ENCODE data around the gene CACNA2D1.

DNA sequence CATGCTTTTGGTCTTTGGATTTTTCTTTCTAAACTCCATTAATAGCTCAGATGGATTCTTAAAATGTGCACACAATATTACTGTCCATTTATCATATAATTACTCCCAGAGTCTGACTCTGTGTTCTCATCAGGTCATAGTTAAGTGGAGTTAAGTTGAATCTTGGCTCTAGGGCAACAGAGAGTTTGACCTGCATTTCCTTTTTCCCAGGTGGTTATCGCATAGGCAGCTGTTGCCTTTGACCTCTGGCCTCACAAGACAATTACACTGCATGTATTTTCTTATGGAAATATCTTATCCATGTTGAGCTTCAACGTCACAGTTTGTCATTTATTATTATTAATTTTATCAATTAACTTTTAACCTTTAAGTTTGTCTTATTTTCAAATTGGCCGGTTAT, 436.3 kb downstream of the CACNA2D1 start:
- TF ChIP-seq, protein P1, sequence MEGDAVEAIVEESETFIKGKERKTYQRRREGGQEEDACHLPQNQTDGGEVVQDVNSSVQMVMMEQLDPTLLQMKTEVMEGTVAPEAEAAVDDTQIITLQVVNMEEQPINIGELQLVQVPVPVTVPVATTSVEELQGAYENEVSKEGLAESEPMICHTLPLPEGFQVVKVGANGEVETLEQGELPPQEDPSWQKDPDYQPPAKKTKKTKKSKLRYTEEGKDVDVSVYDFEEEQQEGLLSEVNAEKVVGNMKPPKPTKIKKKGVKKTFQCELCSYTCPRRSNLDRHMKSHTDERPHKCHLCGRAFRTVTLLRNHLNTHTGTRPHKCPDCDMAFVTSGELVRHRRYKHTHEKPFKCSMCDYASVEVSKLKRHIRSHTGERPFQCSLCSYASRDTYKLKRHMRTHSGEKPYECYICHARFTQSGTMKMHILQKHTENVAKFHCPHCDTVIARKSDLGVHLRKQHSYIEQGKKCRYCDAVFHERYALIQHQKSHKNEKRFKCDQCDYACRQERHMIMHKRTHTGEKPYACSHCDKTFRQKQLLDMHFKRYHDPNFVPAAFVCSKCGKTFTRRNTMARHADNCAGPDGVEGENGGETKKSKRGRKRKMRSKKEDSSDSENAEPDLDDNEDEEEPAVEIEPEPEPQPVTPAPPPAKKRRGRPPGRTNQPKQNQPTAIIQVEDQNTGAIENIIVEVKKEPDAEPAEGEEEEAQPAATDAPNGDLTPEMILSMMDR (IDR thresholded peaks at IDR 0.05) = no peak
- no peak for TF ChIP-seq POLR2A (IDR thresholded peaks at IDR 0.05)
